Neural cell (in vitro differentiated cells): Measurements from ENCODE around the gene SETD5. TPM values are rescaled to one million over a fixed set of nuclear protein-coding genes. Genes with fewer than 3 reads are reported as not detected.
A peak's percentile ranks its signal among the peaks of the same experiment; 100 is the strongest.

Source experiments
- H2AFZ ChIP-seq: fragments of 200-600, 300-800 bp; sonication (generic), shearing (Covaris generic); 2 replicates; pipeline ENCODE4 v1.6.0; 2014; ENCODE audit warnings: low read depth, mild to moderate bottlenecking, antibody characterized with exemption, low read length, moderate library complexity
- H3F3A ChIP-seq: fragments of 200-600 bp; shearing (Covaris generic); 2 replicates; pipeline ENCODE4 v1.6.1; 2016; ENCODE audit warnings: mild to moderate bottlenecking, moderate library complexity, mixed read lengths, antibody characterized with exemption, low read length; ENCODE audit not compliant: insufficient read depth, poor library complexity, severe bottlenecking
- H3K27ac ChIP-seq: fragments of 200-600, 300-800 bp; sonication (generic), shearing (Covaris generic); 2 replicates; pipeline ENCODE4 v1.5.1; 2014; ENCODE audit warnings: mild to moderate bottlenecking, low read length, moderate library complexity
- H3K27me3 ChIP-seq: fragments of 300-800, 200-600 bp; sonication (generic), shearing (Covaris generic); 2 replicates; pipeline ENCODE4 v1.6.0; 2014; ENCODE audit warnings: mild to moderate bottlenecking, low read depth, low read length, moderate library complexity; ENCODE audit not compliant: insufficient read depth
- H3K36me3 ChIP-seq: fragments of 300-800, 200-600 bp; sonication (generic), shearing (Covaris generic); 2 replicates; pipeline ENCODE4 v1.5.1; 2014; ENCODE audit warnings: mild to moderate bottlenecking, antibody characterized with exemption, low read length, moderate library complexity; ENCODE audit not compliant: insufficient read depth
- H3K4me2 ChIP-seq: fragments of 300-800, 200-600 bp; sonication (generic), shearing (Covaris generic); 2 replicates; pipeline ENCODE4 v1.6.0; 2014; ENCODE audit warnings: mild to moderate bottlenecking, low read length
- H3K4me3 ChIP-seq: fragments of 300-800, 200-600 bp; sonication (generic), shearing (Covaris generic); 2 replicates; pipeline ENCODE4 v1.5.1; 2014; ENCODE audit warnings: mild to moderate bottlenecking, low read length, moderate library complexity
- H3K79me2 ChIP-seq: fragments of 200-600 bp; shearing (Covaris generic); replicated peaks from 2 replicates; pipeline ENCODE4 v1.6.0; 2014; ENCODE audit warnings: mild to moderate bottlenecking, low read length, moderate library complexity; ENCODE audit not compliant: insufficient read depth
- H3K9ac ChIP-seq: fragments of 300-800, 200-600 bp; sonication (generic), shearing (Covaris generic); 2 replicates; pipeline ENCODE4 v1.6.1; 2016; ENCODE audit warnings: mild to moderate bottlenecking, low read length, mixed read lengths
- H3K9me2 ChIP-seq: fragments of 200-600 bp; shearing (Covaris generic); 2 replicates; pipeline ENCODE4 v1.6.1; 2016; ENCODE audit warnings: mild to moderate bottlenecking, low read length, mixed read lengths; ENCODE audit not compliant: insufficient read depth
- H3K9me3 ChIP-seq: fragments of 200-600, 300-800 bp; sonication (generic), shearing (Covaris generic); 2 replicates; pipeline ENCODE4 v1.6.1; 2016; ENCODE audit warnings: mild to moderate bottlenecking, mixed run types, low read length, moderate library complexity, mixed read lengths
- H4K20me1 ChIP-seq: fragments of 200-600 bp; shearing (Covaris generic); 2 replicates; pipeline ENCODE4 v1.6.1; 2016; ENCODE audit warnings: mild to moderate bottlenecking, mixed run types; ENCODE audit not compliant: insufficient read depth
- EP300 ChIP-seq: fragments of 450-650 bp; conservative IDR thresholded peaks from 2 replicates; pipeline ENCODE4 v1.6.1; 2014; ENCODE audit warnings: antibody characterized with exemption, mild to moderate bottlenecking, moderate library complexity; ENCODE audit not compliant: poor library complexity, severe bottlenecking
- EZH2 ChIP-seq: fragments of 200-600, 300-800 bp; shearing (Covaris generic), sonication (generic); IDR thresholded peaks from 2 replicates; pipeline ENCODE4 v1.6.1; 2014; ENCODE audit warnings: antibody characterized with exemption, low read length, borderline replicate concordance, mild to moderate bottlenecking; ENCODE audit not compliant: insufficient read depth, poor library complexity, severe bottlenecking
- MXI1 ChIP-seq: fragments of 450-650 bp; conservative IDR thresholded peaks from 2 replicates; pipeline ENCODE4 v1.6.1; 2014; ENCODE audit warnings: antibody characterized with exemption, mild to moderate bottlenecking; ENCODE audit not compliant: poor library complexity, severe bottlenecking
- POLR2AphosphoS5 ChIP-seq: IDR thresholded peaks from 2 replicates; pipeline ENCODE4 v1.6.1; 2012
- RAD21 ChIP-seq: fragments of 450-650 bp; conservative IDR thresholded peaks from 2 replicates; pipeline ENCODE4 v1.6.1; 2014; ENCODE audit warnings: antibody characterized with exemption, mild to moderate bottlenecking, moderate library complexity
- REST ChIP-seq: IDR thresholded peaks from 2 replicates; pipeline ENCODE4 v1.6.1; 2012; ENCODE audit warnings: borderline replicate concordance
- SMC3 ChIP-seq: fragments of 450-650 bp; conservative IDR thresholded peaks from 2 replicates; pipeline ENCODE4 v1.6.1; 2014; ENCODE audit warnings: antibody characterized with exemption, mild to moderate bottlenecking, moderate library complexity; ENCODE audit not compliant: poor library complexity
- TAF1 ChIP-seq: IDR thresholded peaks from 2 replicates; pipeline ENCODE4 v1.6.1; 2012; ENCODE audit warnings: low read depth
- polyA minus RNA-seq: library from RNA; depleted of rRNA, polyadenylated mRNA; stranded (reverse); fragments of >200 nt; gene quantifications from 2 replicates; pipeline ENCODE4 v1.2.3, GENCODE V29; 2014
- polyA plus RNA-seq: library from polyadenylated mRNA; depleted of rRNA; stranded (reverse); fragments of >200 nt; gene quantifications from 2 replicates; pipeline ENCODE4 v1.2.3, GENCODE V29; 2014
- TF ChIP-seq, protein P1 (sequence below): fragments of 450-650 bp; IDR thresholded peaks from 2 replicates; pipeline ENCODE4 v1.5.1; 2014; ENCODE audit warnings: antibody characterized with exemption, mild to moderate bottlenecking, moderate library complexity; ENCODE audit not compliant: poor library complexity, severe bottlenecking

SETD5 gene
- 33.6 and 38.0 TPM in 2 replicates for polyA plus RNA-seq
- 69.1 and 122 TPM in 2 replicates for polyA minus RNA-seq

- Histone ChIP-seq H3K36me3 (peaks cover 8% of the 10 kb centered on the region), H3K79me2 (peaks cover 85% of the 10 kb centered on the region), H3K27ac (peak within 1 kb of the TSS; percentile 94), H2AFZ (no peak within 1 kb of the TSS), H3K4me3 (peak within 1 kb of the TSS; percentile 86), H3F3A (peaks cover 6% of the 10 kb centered on the region), H3K4me2 (peak within 1 kb of the TSS; percentile 94), H3K9me2 (no peaks in the 10 kb centered on the region), H3K27me3 (no peaks in the 10 kb centered on the region), H3K9ac (peak within 1 kb of the TSS; percentile 97), H3K9me3 (no peaks in the 10 kb centered on the region), H4K20me1 (peaks cover 17% of the 10 kb centered on the region)
- TF ChIP-seq POLR2AphosphoS5 = peak; percentile 95
- no peak for TF ChIP-seq SMC3
- peak; percentile 97 for TF ChIP-seq TAF1
Observed at GRCh38 chr3:9397332-9397905, at the start of gene SETD5. Gene SETD5, plus strand, starts transcription at chr3:9397615. Its CDS starts 31,324 bp downstream, at chr3:9428939.

- no peaks in the 10 kb centered on the region for H3K9me2 ChIP-seq
- no peaks in the 10 kb centered on the region for H3K36me3 ChIP-seq
- no peak overlapping the region for H3K4me3 ChIP-seq
- no peaks in the 10 kb centered on the region for H4K20me1 ChIP-seq
- H3K4me2 ChIP-seq = no peak overlapping the region
- TF ChIP-seq POLR2AphosphoS5 = no peak
- no peak for TF ChIP-seq MXI1
- TF ChIP-seq, protein P1, sequence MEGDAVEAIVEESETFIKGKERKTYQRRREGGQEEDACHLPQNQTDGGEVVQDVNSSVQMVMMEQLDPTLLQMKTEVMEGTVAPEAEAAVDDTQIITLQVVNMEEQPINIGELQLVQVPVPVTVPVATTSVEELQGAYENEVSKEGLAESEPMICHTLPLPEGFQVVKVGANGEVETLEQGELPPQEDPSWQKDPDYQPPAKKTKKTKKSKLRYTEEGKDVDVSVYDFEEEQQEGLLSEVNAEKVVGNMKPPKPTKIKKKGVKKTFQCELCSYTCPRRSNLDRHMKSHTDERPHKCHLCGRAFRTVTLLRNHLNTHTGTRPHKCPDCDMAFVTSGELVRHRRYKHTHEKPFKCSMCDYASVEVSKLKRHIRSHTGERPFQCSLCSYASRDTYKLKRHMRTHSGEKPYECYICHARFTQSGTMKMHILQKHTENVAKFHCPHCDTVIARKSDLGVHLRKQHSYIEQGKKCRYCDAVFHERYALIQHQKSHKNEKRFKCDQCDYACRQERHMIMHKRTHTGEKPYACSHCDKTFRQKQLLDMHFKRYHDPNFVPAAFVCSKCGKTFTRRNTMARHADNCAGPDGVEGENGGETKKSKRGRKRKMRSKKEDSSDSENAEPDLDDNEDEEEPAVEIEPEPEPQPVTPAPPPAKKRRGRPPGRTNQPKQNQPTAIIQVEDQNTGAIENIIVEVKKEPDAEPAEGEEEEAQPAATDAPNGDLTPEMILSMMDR = no peak
- no peaks in the 10 kb centered on the region for H3K27me3 ChIP-seq
- H3K9ac ChIP-seq = no peak overlapping the region
- no peaks in the 10 kb centered on the region for H3K79me2 ChIP-seq
- no peaks in the 10 kb centered on the region for H3F3A ChIP-seq
- no peak overlapping the region for H2AFZ ChIP-seq
- H3K9me3 ChIP-seq = no peaks in the 10 kb centered on the region
- no peak overlapping the region for H3K27ac ChIP-seq
Observed at GRCh38 chr3:9347887-9348286, 49.5 kb upstream of the SETD5 start.

DNA sequence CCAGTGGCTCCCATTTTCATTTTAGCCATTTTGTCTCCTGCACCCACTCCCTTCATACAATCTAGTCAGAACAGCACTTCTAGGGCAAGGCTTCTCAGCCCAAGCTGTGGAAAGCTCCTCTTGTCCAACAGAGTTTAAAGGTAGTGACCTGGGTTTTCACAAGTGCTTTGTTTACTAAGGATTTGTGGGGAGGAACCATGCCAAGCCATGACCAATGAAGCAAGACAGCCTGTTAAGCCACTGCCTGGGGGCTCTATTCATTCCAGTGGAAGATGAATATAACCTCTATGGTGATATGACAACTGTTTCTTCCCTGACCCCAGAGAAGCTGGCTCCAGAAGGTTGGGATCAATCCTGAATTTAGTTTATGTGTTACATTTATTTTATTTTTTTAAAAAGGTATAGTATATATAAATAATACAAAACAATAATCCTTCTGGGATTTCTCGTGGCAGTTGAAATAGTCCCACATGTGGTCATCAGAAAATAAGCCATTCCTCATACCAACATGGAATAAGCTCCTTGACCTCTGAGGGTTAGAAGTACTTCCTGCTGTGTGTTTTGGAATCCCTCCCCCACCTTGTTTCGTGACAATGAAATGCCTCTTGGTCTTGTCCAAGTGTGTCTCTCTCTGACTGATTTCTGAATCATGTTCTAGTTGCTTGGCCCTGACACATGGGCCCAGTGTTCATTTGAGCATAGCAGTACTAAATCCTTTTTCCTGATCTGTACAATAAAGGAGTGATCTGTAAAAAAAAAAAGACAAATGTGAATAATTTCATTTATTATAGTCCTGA, 47.9 kb upstream of the SETD5 start:
- no peak overlapping the region for H3K27ac ChIP-seq
- TF ChIP-seq REST (no peak), EZH2 (no peak), POLR2AphosphoS5 (no peak), TAF1 (no peak), MXI1 (no peak), EP300 (no peak), SMC3 (no peak), RAD21 (no peak)
- TF ChIP-seq, protein P1 = no peak
- no peaks in the 10 kb centered on the region for H3F3A ChIP-seq
- H4K20me1 ChIP-seq = no peaks in the 10 kb centered on the region
- no peaks in the 10 kb centered on the region for H3K9me3 ChIP-seq
- H3K27me3 ChIP-seq = no peaks in the 10 kb centered on the region
- no peak overlapping the region for H3K4me3 ChIP-seq
- no peaks in the 10 kb centered on the region for H3K9me2 ChIP-seq
- H3K4me2 ChIP-seq = no peak overlapping the region
- H3K79me2 ChIP-seq = no peaks in the 10 kb centered on the region
- H3K9ac ChIP-seq = no peak overlapping the region
- H2AFZ ChIP-seq = no peak overlapping the region
- no peaks in the 10 kb centered on the region for H3K36me3 ChIP-seq
